CMK (cell line): Measurements from ENCODE around the gene AGRN.
"Not testable (repeated sequence)": the region's sequence is repeated elsewhere in the genome, so short reads cannot be mapped to it uniquely, and the experiment has no call there.

Source experiments
- DNase-seq: peaks from one replicate; pipeline ENCODE4 v3.0.0-alpha.2; 2010; ENCODE audit warnings: low read depth

AGRN gene

GRCh38 chr1:1021010-1021919 lies 1.3 kb downstream of the AGRN start:
- DNase-seq: no peak

- no peak for DNase-seq
These were observed 2.0 kb downstream of the AGRN start for GRCh38 chr1:1021920-1022259.

- no peak for DNase-seq
These were observed 2.5 kb downstream of the AGRN start for GRCh38 chr1:1022302-1023009.

- no peak for DNase-seq
These were observed 3.8 kb downstream of the AGRN start for GRCh38 chr1:1023700-1024099.

GRCh38 chr1:1024149-1024770 lies 4.3 kb downstream of the AGRN start:
- DNase-seq: no peak

GRCh38 chr1:1024771-1025699 lies 5.1 kb downstream of the AGRN start:
- no peak for DNase-seq

GRCh38 chr1:1025730-1026129 lies 5.8 kb downstream of the AGRN start:
- DNase-seq: no peak

GRCh38 chr1:1026599-1027413 lies 6.9 kb downstream of the AGRN start:
- DNase-seq: no peak

GRCh38 chr1:1027791-1028190 lies 7.9 kb downstream of the AGRN start:
- DNase-seq: no peak

GRCh38 chr1:1030867-1031658 lies 11.1 kb downstream of the AGRN start:
- not testable (repeated sequence) for DNase-seq

- DNase-seq: no peak
These were observed 11.8 kb downstream of the AGRN start for GRCh38 chr1:1031659-1032235.

- DNase-seq: no peak
These were observed 12.5 kb downstream of the AGRN start for GRCh38 chr1:1032424-1032823.

- no peak for DNase-seq
These were observed 13.2 kb downstream of the AGRN start for GRCh38 chr1:1033009-1033587.

GRCh38 chr1:1033731-1034438 lies 14.0 kb downstream of the AGRN start:
- no peak for DNase-seq

- DNase-seq: no peak
These were observed 14.5 kb downstream of the AGRN start for GRCh38 chr1:1034439-1034781.

GRCh38 chr1:1035291-1035943 lies 15.5 kb downstream of the AGRN start:
- DNase-seq: no peak

- no peak for DNase-seq
These were observed 17.7 kb downstream of the AGRN start for GRCh38 chr1:1037366-1038327.
